HS-27A (cell line): Measurements from ENCODE around the gene B4GALNT1.
"Not testable (repeated sequence)": the region's sequence is repeated elsewhere in the genome, so short reads cannot be mapped to it uniquely, and the experiment has no call there.

Source experiments
- DNase-seq: peaks from one replicate; pipeline ENCODE4 v3.0.0-alpha.2; 2012; ENCODE audit warnings: low read depth, missing footprints

Gene B4GALNT1

GRCh38 chr12:57637364-57637763 is 4.4 kb upstream of the B4GALNT1 start:
- no peak for DNase-seq

GRCh38 chr12:57636731-57637130 is 3.7 kb upstream of the B4GALNT1 start:
- not testable (repeated sequence) for DNase-seq

- DNase-seq: no peak
Observed at GRCh38 chr12:57632073-57632957, 686 bp downstream of the B4GALNT1 start.

GRCh38 chr12:57631566-57632072 is 1.4 kb downstream of the B4GALNT1 start:
- no peak for DNase-seq

GRCh38 chr12:57630891-57631433 is 2.0 kb downstream of the B4GALNT1 start:
- no peak for DNase-seq

- no peak for DNase-seq
Observed at GRCh38 chr12:57629897-57630471, 3.0 kb downstream of the B4GALNT1 start.

GRCh38 chr12:57628280-57629191 is 4.5 kb downstream of the B4GALNT1 start:
- DNase-seq: no peak

GRCh38 chr12:57627501-57628279 is 5.3 kb downstream of the B4GALNT1 start:
- DNase-seq: no peak

- DNase-seq: no peak
Observed at GRCh38 chr12:57626921-57627445, 6.0 kb downstream of the B4GALNT1 start.

- no peak for DNase-seq
Observed at GRCh38 chr12:57626111-57626920, 6.7 kb downstream of the B4GALNT1 start.

- no peak for DNase-seq
Observed at GRCh38 chr12:57625261-57626032, 7.6 kb downstream of the B4GALNT1 start.

- no peak for DNase-seq
Observed at GRCh38 chr12:57624441-57625220, 8.4 kb downstream of the B4GALNT1 start.

- DNase-seq: no peak
Observed at GRCh38 chr12:57623811-57624390, 9.1 kb downstream of the B4GALNT1 start.

GRCh38 chr12:57623385-57623784 is 9.6 kb downstream of the B4GALNT1 start:
- no peak for DNase-seq

GRCh38 chr12:57622293-57623245 is 10.4 kb downstream of the B4GALNT1 start:
- no peak for DNase-seq

GRCh38 chr12:57621497-57622292 is 11.3 kb downstream of the B4GALNT1 start:
- DNase-seq: no peak
